ENCODE data around the gene SLC1A5.
A peak's percentile ranks its signal among the peaks of the same experiment; 100 is the strongest.
"Not testable (repeated sequence)": the region's sequence is repeated elsewhere in the genome, so short reads cannot be mapped to it uniquely, and the experiment has no call there.

The SLC1A5 gene

GRCh38 chr19:46775642-46776258 is 12.6 kb downstream of the SLC1A5 start:
- DNase-seq (ENCODE audit: low read depth, low spot score) = no peak
- no peak overlapping the region for H3K27ac ChIP-seq

GRCh38 chr19:46773018-46773399 is 15.4 kb downstream of the SLC1A5 start:
- no peak overlapping the region for H3K27ac ChIP-seq
- DNase-seq (ENCODE audit: low read depth, low spot score) = no peak

GRCh38 chr19:46772170-46773017 is 16.0 kb downstream of the SLC1A5 start:
- H3K27ac ChIP-seq = no peak overlapping the region
- no peak for DNase-seq (ENCODE audit: low read depth, low spot score)

- not testable (repeated sequence) for H3K27ac ChIP-seq; DNase-seq (ENCODE audit: low read depth, low spot score)
Observed at GRCh38 chr19:46768746-46769145, 19.6 kb downstream of the SLC1A5 start.

GRCh38 chr19:46766569-46767317 is 21.7 kb downstream of the SLC1A5 start:
- H3K27ac ChIP-seq = no peak overlapping the region
- DNase-seq (ENCODE audit: low read depth, low spot score) = no peak

- DNase-seq (ENCODE audit: low read depth, low spot score) = no peak
- H3K27ac ChIP-seq = peak overlapping the region; percentile 38
Observed at GRCh38 chr19:46764817-46765291, 23.5 kb downstream of the SLC1A5 start.

GRCh38 chr19:46762245-46762890 is 26.0 kb downstream of the SLC1A5 start:
- DNase-seq (ENCODE audit: low read depth, low spot score) = peak; percentile 69
- H3K27ac ChIP-seq = peak overlapping the region; percentile 91

GRCh38 chr19:46761418-46761831 is 27.0 kb downstream of the SLC1A5 start:
- H3K27ac ChIP-seq = peak overlapping the region; percentile 91

GRCh38 chr19:46760897-46761296 is 27.5 kb downstream of the SLC1A5 start:
- DNase-seq (ENCODE audit: low read depth, low spot score) = not testable (repeated sequence)
- H3K27ac ChIP-seq = peak overlapping the region; percentile 91

More at GRCh38 chr19:46761418-46761831, 27.0 kb downstream of the SLC1A5 start:
- DNase-seq (ENCODE audit: low read depth, low spot score) = no peak

GRCh38 chr19:46760363-46760762 is 28.0 kb downstream of the SLC1A5 start:
- DNase-seq (ENCODE audit: low read depth, low spot score) = no peak
- peak overlapping the region; percentile 91 for H3K27ac ChIP-seq

GRCh38 chr19:46759817-46760333 is 28.5 kb downstream of the SLC1A5 start:
- peak overlapping the region; percentile 91 for H3K27ac ChIP-seq
- no peak for DNase-seq (ENCODE audit: low read depth, low spot score)

- H3K27ac ChIP-seq = peak overlapping the region; percentile 91
- no peak for DNase-seq (ENCODE audit: low read depth, low spot score)
Observed at GRCh38 chr19:46759206-46759605, 29.2 kb downstream of the SLC1A5 start.

- DNase-seq (ENCODE audit: low read depth, low spot score) = no peak
- H3K27ac ChIP-seq = no peak overlapping the region
Observed at GRCh38 chr19:46756544-46756888, 31.9 kb downstream of the SLC1A5 start.

GRCh38 chr19:46755853-46756543 is 32.4 kb downstream of the SLC1A5 start:
- no peak for DNase-seq (ENCODE audit: low read depth, low spot score)
- no peak overlapping the region for H3K27ac ChIP-seq

GRCh38 chr19:46755077-46755852 is 33.1 kb downstream of the SLC1A5 start:
- DNase-seq (ENCODE audit: low read depth, low spot score) = no peak
- H3K27ac ChIP-seq = no peak overlapping the region

- DNase-seq (ENCODE audit: low read depth, low spot score) = no peak
- H3K27ac ChIP-seq = no peak overlapping the region
Observed at GRCh38 chr19:46753420-46754155, 34.8 kb downstream of the SLC1A5 start.

GRCh38 chr19:46748325-46749109 is 39.9 kb downstream of the SLC1A5 start:
- H3K27ac ChIP-seq = no peak overlapping the region
- no peak for DNase-seq (ENCODE audit: low read depth, low spot score)
